ENCODE measurements around the gene BAZ1B.
A peak's percentile ranks its signal among the peaks of the same experiment; 100 is the strongest.
"Not testable (repeated sequence)": the region's sequence is repeated elsewhere in the genome, so short reads cannot be mapped to it uniquely, and the experiment has no call there.

Gene BAZ1B

DNA sequence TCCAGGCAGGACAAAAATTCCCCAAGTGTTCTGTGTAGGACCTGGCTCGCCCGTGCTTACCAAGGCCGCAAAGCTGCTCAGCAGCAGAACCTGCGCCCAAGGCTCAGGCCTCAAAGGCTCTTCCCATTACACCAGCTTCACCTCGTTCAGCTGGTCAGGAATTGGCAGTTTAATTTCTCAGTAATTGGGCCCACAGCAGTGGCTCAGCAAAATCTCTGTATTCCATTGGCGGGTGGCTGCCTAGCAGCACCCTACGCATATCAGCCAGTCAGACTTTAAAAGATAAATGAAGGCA lies 82.7 kb downstream of the BAZ1B start:
- peaks cover 22% of the 10 kb centered on the region for H3K27me3 Mint-ChIP-seq
- H3K4me1 Mint-ChIP-seq (ENCODE audit: low read depth) = peaks cover under 1% of the 10 kb centered on the region
- peaks cover 57% of the 10 kb centered on the region for H3K36me3 Mint-ChIP-seq (ENCODE audit: low read depth)
- H3K4me3 Mint-ChIP-seq = no peak overlapping the region
- no peak overlapping the region for H3K27ac Mint-ChIP-seq
- intact Hi-C loops (cut with micrococcal nuclease) = loop anchor here (5.0 kb wide), 1 partner anchor 107 kb away; no protein-coding TSS in a partner anchor
- no peaks in the 10 kb centered on the region for H3K9me3 Mint-ChIP-seq

DNA sequence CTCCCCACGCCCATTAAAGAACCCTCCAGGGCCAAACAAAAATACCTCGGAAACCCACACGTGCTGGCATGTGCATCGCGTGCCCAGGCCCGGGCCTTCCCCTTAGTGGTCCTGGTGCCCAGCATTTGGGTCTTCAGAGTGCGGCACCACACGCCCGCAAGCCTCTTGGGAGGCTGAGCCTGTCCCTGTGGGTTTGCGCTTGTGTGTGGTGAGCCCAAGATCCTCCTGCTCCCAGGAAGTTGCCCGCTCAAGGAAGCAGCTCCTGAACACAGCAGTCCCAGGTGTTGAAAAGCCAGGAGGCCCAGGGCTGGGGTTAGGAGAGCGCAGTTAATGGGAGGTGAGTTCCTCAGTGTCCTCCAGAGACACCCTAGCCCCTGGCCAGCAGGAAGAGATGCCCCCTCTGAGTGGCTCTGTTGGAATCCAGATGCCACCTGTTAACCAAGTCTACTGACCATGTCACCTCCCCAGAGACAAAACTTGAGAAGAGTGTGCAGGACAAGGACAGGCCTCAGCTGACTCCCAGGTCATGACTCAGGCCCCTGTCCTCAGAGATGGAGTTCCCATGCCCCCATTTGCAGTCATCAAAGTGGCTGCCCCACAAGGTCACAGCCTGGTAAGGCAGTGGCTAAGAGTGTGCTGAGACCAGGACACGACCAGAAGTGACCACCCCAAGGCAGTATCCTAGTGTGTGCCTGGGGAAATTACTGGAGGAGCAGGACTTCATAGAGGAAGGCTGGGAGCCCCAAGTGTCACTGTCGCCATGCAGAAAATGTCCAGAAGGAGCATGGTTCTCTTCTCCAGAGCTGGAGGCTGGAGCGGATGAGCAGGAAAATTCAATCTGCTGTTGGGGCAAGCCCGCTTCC lies 83.3 kb downstream of the BAZ1B start:
- H3K27ac Mint-ChIP-seq = no peak overlapping the region
- no peaks in the 10 kb centered on the region for H3K9me3 Mint-ChIP-seq
- intact Hi-C loops (cut with micrococcal nuclease) = loop anchor here (5.0 kb wide), 1 partner anchor 106 kb away; no protein-coding TSS in a partner anchor
- peaks cover 51% of the 10 kb centered on the region for H3K36me3 Mint-ChIP-seq (ENCODE audit: low read depth)
- H3K4me1 Mint-ChIP-seq (ENCODE audit: low read depth) = peaks cover 5% of the 10 kb centered on the region
- H3K4me3 Mint-ChIP-seq = no peak overlapping the region
- peaks cover 26% of the 10 kb centered on the region for H3K27me3 Mint-ChIP-seq

DNA sequence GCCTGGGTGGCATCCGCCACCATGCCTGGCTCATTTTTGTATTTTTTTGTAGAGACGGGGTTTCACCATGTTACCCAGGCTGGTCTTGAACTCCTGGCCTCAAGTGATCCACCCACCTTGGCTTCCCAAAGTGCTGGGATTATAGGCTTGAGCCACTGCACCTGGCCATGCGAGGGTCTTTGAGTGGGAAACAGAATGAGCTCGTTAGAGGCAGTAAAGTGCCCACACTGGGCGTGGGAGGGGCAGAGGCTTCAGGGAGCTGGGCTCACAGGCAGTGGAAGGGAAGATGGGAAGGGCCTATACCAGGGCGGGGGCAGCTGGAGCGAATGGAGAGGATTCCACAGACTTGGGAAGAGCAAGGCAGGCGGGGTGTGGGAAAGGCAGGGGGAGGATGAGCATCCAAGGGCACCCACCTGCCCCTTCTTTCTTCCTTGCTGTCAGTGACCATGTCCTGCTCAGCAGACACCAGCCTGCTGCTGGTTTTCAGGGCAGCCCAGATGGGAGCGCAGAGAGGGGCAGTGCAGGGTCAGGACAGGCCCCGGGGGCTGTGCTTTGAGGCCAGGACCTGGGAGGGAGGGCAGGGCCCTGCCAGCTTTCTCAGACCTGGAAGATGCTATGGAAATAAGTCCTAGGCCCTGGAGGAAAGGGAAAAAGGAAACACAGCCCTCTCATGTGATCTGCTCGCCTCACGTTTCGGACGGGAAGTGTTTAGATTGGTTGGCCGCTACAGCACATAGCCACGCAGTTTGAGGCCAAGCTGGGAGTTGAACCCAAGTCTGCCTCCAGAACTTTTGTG lies 84.3 kb downstream of the BAZ1B start:
- H3K9me3 Mint-ChIP-seq = no peaks in the 10 kb centered on the region
- no peak overlapping the region for H3K4me3 Mint-ChIP-seq
- intact Hi-C loops (cut with micrococcal nuclease) = loop anchor here (5.0 kb wide), 1 partner anchor 106 kb away; no protein-coding TSS in a partner anchor
- no peak overlapping the region for H3K27ac Mint-ChIP-seq
- H3K27me3 Mint-ChIP-seq = peaks cover 26% of the 10 kb centered on the region
- H3K4me1 Mint-ChIP-seq (ENCODE audit: low read depth) = peaks cover 5% of the 10 kb centered on the region
- peaks cover 42% of the 10 kb centered on the region for H3K36me3 Mint-ChIP-seq (ENCODE audit: low read depth)

DNA sequence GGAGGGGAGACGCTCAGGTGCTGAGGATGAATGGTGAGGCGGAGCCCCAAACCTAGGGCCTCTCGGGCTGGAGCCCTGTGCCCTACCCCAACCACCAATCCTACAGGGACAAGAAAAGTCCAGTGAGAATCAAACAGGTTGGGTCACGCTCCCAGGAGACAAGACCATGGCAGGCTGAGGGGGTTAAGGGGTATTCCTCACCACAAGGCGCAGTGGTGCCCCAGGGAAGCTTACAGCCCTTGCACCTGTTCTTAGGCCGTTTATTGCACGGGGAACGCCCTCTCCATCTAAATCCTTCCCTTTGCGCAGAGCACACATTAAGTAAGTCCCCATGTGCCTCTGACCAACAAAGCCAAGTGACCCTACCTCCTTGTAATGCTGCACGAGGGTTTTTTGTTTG lies 85.0 kb downstream of the BAZ1B start:
- Mint-ChIP-seq H3K36me3 (ENCODE audit: low read depth) (peaks cover 34% of the 10 kb centered on the region), H3K9me3 (no peaks in the 10 kb centered on the region), H3K4me3 (no peak overlapping the region), H3K27ac (no peak overlapping the region), H3K4me1 (ENCODE audit: low read depth) (peaks cover 5% of the 10 kb centered on the region), H3K27me3 (peaks cover 26% of the 10 kb centered on the region)
- intact Hi-C loops (cut with micrococcal nuclease) = loop anchor here (5.0 kb wide), 1 partner anchor 105 kb away; no protein-coding TSS in a partner anchor

DNA sequence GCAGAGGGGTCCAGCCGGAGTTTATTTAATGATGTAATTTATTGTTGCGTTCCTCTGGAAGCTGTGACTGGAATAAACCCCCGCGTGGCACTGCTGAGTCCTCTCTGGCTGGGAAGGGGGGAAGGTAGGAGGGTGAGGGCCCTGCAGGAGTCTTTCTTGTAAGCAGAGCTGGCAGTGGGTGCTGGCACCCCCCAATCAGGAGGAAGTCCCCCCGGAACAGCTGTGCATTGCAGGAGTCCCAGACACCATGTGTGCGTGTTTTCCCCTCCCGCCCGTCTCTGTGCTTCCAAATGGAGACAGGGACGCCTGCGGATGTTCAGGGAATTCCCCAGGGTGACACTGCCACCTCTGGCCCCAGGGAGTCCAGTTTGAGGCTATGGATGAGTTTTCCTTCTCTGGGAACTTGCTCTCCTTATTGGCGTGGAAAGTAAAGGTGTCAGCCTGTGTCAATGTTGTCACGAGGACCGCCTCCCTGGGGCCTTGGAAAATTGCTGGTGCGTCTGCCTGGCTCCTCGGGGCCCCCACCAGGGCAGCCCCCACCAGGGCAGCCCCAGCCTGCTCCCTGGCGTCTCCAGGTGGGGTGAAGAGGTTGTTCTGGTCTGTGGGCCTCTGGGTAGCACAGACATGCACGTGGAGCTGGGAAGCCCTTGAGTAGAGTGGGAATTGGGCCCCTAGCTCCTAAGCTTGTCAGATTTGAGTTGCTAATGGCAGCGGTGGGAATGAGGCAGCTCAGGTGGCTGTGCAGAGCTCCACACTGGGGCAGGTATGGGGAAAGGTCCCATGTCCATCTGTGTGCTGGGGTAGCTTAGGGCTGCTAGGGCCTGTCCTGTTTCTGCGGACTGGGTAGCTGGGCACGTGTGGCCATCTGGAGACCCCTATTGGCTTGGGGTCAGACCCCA lies 85.8 kb downstream of the BAZ1B start:
- intact Hi-C loops (cut with micrococcal nuclease) = loop anchor here (5.0 kb wide), 1 partner anchor 104 kb away; no protein-coding TSS in a partner anchor
- Mint-ChIP-seq H3K9me3 (no peaks in the 10 kb centered on the region), H3K27me3 (peaks cover 29% of the 10 kb centered on the region), H3K4me1 (ENCODE audit: low read depth) (peaks cover 5% of the 10 kb centered on the region), H3K27ac (no peak overlapping the region), H3K4me3 (no peak overlapping the region), H3K36me3 (ENCODE audit: low read depth) (peaks cover 26% of the 10 kb centered on the region)

DNA sequence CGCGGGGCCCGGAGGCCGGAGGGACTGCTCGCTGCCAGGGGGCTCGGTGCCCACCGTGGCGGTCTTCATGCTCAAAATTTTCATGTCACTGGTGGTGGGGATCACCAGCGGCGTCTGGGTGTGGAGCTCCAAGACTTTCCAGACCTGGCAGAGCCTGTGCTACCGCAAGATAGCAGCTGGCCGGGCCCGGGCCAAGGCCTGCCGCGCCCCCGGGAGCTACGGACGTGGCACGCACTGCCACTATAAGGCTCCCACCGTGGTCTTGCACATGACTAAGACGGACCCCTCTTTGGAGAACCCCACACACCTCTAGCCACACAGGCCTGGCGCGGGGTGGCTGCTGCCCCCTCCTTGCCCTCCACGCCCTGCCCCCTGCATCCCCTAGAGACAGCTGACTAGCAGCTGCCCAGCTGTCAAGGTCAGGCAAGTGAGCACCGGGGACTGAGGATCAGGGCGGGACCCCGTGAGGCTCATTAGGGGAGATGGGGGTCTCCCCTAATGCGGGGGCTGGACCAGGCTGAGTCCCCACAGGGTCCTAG lies 86.6 kb downstream of the BAZ1B start:
- H3K4me1 Mint-ChIP-seq (ENCODE audit: low read depth) = peaks cover 5% of the 10 kb centered on the region
- H3K4me3 Mint-ChIP-seq = no peak overlapping the region
- peaks cover 29% of the 10 kb centered on the region for H3K27me3 Mint-ChIP-seq
- intact Hi-C loops (cut with micrococcal nuclease) = loop anchor here (5.0 kb wide), 1 partner anchor 103 kb away; no protein-coding TSS in a partner anchor
- H3K9me3 Mint-ChIP-seq = no peaks in the 10 kb centered on the region
- no peak overlapping the region for H3K27ac Mint-ChIP-seq
- H3K36me3 Mint-ChIP-seq (ENCODE audit: low read depth) = peaks cover 19% of the 10 kb centered on the region

DNA sequence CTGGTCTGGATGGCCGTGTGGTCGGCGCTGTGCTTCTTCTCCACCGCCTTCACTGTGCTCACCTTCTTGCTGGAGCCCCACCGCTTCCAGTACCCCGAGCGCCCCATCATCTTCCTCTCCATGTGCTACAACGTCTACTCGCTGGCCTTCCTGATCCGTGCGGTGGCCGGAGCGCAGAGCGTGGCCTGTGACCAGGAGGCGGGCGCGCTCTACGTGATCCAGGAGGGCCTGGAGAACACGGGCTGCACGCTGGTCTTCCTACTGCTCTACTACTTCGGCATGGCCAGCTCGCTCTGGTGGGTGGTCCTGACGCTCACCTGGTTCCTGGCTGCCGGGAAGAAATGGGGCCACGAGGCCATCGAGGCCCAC lies 87.4 kb downstream of the BAZ1B start:
- intact Hi-C loops (cut with micrococcal nuclease) = loop anchor here (5.0 kb wide), 1 partner anchor 102 kb away; no protein-coding TSS in a partner anchor
- H3K36me3 Mint-ChIP-seq (ENCODE audit: low read depth) = peaks cover 10% of the 10 kb centered on the region
- H3K4me1 Mint-ChIP-seq (ENCODE audit: low read depth) = peaks cover 9% of the 10 kb centered on the region
- H3K9me3 Mint-ChIP-seq = no peaks in the 10 kb centered on the region
- no peak overlapping the region for H3K27ac Mint-ChIP-seq
- H3K4me3 Mint-ChIP-seq = peak overlapping the region; percentile 53
- H3K27me3 Mint-ChIP-seq = peaks cover 31% of the 10 kb centered on the region

DNA sequence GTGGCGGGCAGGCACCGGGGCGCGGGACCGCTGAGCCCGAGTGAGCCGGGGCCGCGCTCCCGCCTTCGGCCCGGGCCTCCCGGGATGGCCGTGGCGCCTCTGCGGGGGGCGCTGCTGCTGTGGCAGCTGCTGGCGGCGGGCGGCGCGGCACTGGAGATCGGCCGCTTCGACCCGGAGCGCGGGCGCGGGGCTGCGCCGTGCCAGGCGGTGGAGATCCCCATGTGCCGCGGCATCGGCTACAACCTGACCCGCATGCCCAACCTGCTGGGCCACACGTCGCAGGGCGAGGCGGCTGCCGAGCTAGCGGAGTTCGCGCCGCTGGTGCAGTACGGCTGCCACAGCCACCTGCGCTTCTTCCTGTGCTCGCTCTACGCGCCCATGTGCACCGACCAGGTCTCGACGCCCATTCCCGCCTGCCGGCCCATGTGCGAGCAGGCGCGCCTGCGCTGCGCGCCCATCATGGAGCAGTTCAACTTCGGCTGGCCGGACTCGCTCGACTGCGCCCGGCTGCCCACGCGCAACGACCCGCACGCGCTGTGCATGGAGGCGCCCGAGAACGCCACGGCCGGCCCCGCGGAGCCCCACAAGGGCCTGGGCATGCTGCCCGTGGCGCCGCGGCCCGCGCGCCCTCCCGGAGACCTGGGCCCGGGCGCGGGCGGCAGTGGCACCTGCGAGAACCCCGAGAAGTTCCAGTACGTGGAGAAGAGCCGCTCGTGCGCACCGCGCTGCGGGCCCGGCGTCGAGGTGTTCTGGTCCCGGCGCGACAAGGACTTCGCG lies 88.0 kb downstream of the BAZ1B start:
- peak overlapping the region; percentile 62 for H3K4me3 Mint-ChIP-seq

DNA sequence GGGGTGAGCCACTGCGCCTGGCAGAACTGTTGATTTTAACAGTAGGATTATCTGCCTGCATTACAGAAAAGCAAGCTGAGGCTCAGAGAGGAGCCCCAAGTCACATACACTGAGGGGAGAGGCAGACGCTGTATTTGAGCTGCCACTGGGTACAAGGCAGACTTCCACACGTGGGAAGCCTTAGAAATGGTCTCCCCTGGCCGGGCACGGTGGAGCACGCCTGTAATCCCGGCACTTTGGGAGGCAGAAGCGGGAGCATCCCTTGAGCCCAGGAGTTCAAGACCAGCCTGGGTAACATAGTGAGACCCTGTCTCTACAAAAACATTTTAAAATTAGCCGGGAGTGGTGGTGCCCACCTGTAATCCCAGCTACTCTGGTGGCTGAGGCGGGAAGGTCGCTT lies 89.4 kb downstream of the BAZ1B start:
- no peak overlapping the region for H3K4me3 Mint-ChIP-seq
- no peak overlapping the region for H3K27ac Mint-ChIP-seq
- no peaks in the 10 kb centered on the region for H3K36me3 Mint-ChIP-seq (ENCODE audit: low read depth)
- H3K9me3 Mint-ChIP-seq = no peaks in the 10 kb centered on the region
- peaks cover 10% of the 10 kb centered on the region for H3K4me1 Mint-ChIP-seq (ENCODE audit: low read depth)
- intact Hi-C loops (cut with micrococcal nuclease) = no loop called here
- peaks cover 31% of the 10 kb centered on the region for H3K27me3 Mint-ChIP-seq

More for the DNA sequence above, 88.0 kb downstream of the BAZ1B start:
- Mint-ChIP-seq H3K27me3 (peaks cover 31% of the 10 kb centered on the region), H3K36me3 (ENCODE audit: low read depth) (peaks cover 4% of the 10 kb centered on the region), H3K27ac (no peak overlapping the region), H3K4me1 (ENCODE audit: low read depth) (peaks cover 10% of the 10 kb centered on the region), H3K9me3 (no peaks in the 10 kb centered on the region)
- intact Hi-C loops (cut with micrococcal nuclease) = no loop called here

DNA sequence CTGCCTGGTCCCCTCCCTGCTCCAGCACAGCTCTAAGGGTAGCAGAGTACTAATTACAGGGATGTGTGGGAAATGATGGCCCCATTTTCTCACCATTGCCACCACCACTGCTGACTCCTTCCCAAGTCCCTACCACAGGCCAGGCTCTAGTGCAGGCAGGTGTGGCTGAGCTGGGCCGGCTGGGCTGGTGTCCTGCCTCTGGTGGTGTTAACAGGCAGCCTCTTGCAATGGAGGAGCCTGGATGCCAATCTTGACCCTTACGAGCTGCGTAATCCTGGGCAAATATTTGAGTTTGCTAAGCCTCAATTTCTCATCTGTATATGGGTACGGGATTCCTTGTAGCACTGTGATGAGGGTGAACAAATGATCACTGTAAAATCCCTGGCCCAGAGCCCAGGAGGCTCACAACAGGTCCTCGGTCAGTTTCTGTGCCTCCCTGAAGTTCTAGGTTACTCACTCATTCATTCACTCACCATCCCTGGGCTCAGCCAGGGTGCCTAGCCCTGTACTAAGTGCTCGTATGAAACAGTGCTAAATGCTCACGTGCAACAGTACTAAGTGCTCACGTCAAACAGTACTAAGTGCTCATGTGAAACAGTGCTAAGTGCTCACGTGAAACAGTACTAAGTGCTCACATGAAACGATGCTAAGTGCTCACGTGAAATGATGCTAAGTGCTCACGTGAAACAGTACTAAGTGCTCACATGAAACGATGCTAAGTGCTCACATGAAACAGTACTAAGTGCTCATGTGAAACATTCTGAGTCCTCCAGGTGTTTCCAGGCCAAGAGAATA lies 90.9 kb downstream of the BAZ1B start:
- no peaks in the 10 kb centered on the region for H3K9me3 Mint-ChIP-seq
- peaks cover 28% of the 10 kb centered on the region for H3K27me3 Mint-ChIP-seq
- no peaks in the 10 kb centered on the region for H3K36me3 Mint-ChIP-seq (ENCODE audit: low read depth)
- intact Hi-C loops (cut with micrococcal nuclease) = no loop called here
- H3K4me1 Mint-ChIP-seq (ENCODE audit: low read depth) = peaks cover 10% of the 10 kb centered on the region
- H3K27ac Mint-ChIP-seq = no peak overlapping the region
- no peak overlapping the region for H3K4me3 Mint-ChIP-seq

DNA sequence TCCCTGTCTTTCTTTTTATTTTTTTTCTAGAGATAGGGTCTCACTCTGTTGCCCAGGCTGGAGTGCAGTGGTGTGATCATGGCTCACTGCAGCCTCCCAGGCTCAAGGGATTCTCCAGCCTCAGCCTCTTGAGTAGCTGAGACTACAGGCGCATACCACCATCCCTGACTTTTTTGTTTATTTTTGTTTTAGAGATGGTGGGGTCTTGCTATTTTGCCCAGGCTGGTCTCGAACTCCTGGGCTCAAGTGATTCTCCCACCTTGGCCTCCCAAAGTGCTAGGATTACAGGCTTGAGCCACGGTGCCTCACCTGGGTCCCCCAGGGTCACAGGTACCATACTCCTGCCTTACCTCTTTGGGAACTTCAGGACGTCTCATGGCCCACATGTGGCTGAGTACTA lies 91.6 kb downstream of the BAZ1B start:
- intact Hi-C loops (cut with micrococcal nuclease); H3K27ac Mint-ChIP-seq; H3K9me3 Mint-ChIP-seq; H3K4me3 Mint-ChIP-seq; H3K4me1 Mint-ChIP-seq (ENCODE audit: low read depth); H3K36me3 Mint-ChIP-seq (ENCODE audit: low read depth): not testable (repeated sequence)
- H3K27me3 Mint-ChIP-seq = peaks cover 21% of the 10 kb centered on the region
